Mesothelial cell of epicardium (in vitro differentiated cells): ENCODE results near the gene KSR1. TPM values are rescaled to one million over a fixed set of nuclear protein-coding genes. Genes with fewer than 3 reads are reported as not detected.

ENCODE experiments used
- DNase-seq, 2 experiments: peaks; one replicate each; pipeline ENCODE4 v3.0.0; 2021; ENCODE audit warnings: low spot score in 2 of 2; ENCODE audit not compliant: unreplicated experiment in 2 of 2
- H3K27ac Mint-ChIP-seq: 2 replicates; pipeline ENCODE4 v1.8.0; 2021; ENCODE audit warnings: mixed read lengths
- H3K27me3 Mint-ChIP-seq: 2 replicates; pipeline ENCODE4 v1.8.0; 2021; ENCODE audit warnings: low read depth, mixed read lengths
- H3K36me3 Mint-ChIP-seq: 2 replicates; pipeline ENCODE4 v1.8.0; 2021; ENCODE audit warnings: mixed read lengths
- H3K4me1 Mint-ChIP-seq: 2 replicates; pipeline ENCODE4 v1.8.0; 2021; ENCODE audit warnings: mixed read lengths
- H3K4me3 Mint-ChIP-seq: 2 replicates; pipeline ENCODE4 v1.8.0; 2021; ENCODE audit warnings: mild to moderate bottlenecking, moderate library complexity, mixed read lengths
- H3K9me3 Mint-ChIP-seq: 2 replicates; pipeline ENCODE4 v1.8.0; 2021; ENCODE audit warnings: mixed read lengths
- CTCF ChIP-seq: fragments of 200-600 bp; sonication (generic); IDR thresholded peaks from one replicate; pipeline ENCODE4 v1.5.0; 2021; ENCODE audit warnings: antibody characterized with exemption; ENCODE audit not compliant: unreplicated experiment
- total RNA-seq: library from RNA; stranded (reverse); gene quantifications from 3 replicates; pipeline ENCODE4 v1.2.1, GENCODE V29; 2021

KSR1 gene
- total RNA-seq, 1 donor from 2014 or later = 69.4 TPM

- H3K9me3 Mint-ChIP-seq = no peaks in the 10 kb centered on the region
- H3K36me3 Mint-ChIP-seq = no peaks in the 10 kb centered on the region
- no peak for DNase-seq
- H3K4me3 Mint-ChIP-seq = no peak overlapping the region
- TF ChIP-seq CTCF = no peak
- no peak overlapping the region for H3K27ac Mint-ChIP-seq
- H3K4me1 Mint-ChIP-seq = peaks cover 22% of the 10 kb centered on the region
- H3K27me3 Mint-ChIP-seq = no peaks in the 10 kb centered on the region
Observed at GRCh38 chr17:27550291-27550930, 94.2 kb downstream of the KSR1 start.

- Mint-ChIP-seq H3K27ac (no peak overlapping the region), H3K9me3 (no peaks in the 10 kb centered on the region), H3K4me3 (no peak overlapping the region), H3K36me3 (no peaks in the 10 kb centered on the region), H3K27me3 (no peaks in the 10 kb centered on the region), H3K4me1 (peaks cover 16% of the 10 kb centered on the region)
- no peak for TF ChIP-seq CTCF
- DNase-seq = no peak
Observed at GRCh38 chr17:27550974-27551505, 94.8 kb downstream of the KSR1 start.

- H3K36me3 Mint-ChIP-seq = no peaks in the 10 kb centered on the region
- DNase-seq = no peak
- no peaks in the 10 kb centered on the region for H3K9me3 Mint-ChIP-seq
- peaks cover 10% of the 10 kb centered on the region for H3K4me1 Mint-ChIP-seq
- TF ChIP-seq CTCF = no peak
- H3K4me3 Mint-ChIP-seq = no peak overlapping the region
- H3K27me3 Mint-ChIP-seq = no peaks in the 10 kb centered on the region
- no peak overlapping the region for H3K27ac Mint-ChIP-seq
Observed at GRCh38 chr17:27551701-27552248, 95.5 kb downstream of the KSR1 start.

GRCh38 chr17:27552276-27552732 lies 96.1 kb downstream of the KSR1 start:
- DNase-seq = no peak
- no peak overlapping the region for H3K27ac Mint-ChIP-seq
- no peak overlapping the region for H3K4me3 Mint-ChIP-seq
- H3K27me3 Mint-ChIP-seq = no peaks in the 10 kb centered on the region
- H3K36me3 Mint-ChIP-seq = no peaks in the 10 kb centered on the region
- H3K4me1 Mint-ChIP-seq = peaks cover 5% of the 10 kb centered on the region
- no peaks in the 10 kb centered on the region for H3K9me3 Mint-ChIP-seq
- no peak for TF ChIP-seq CTCF

- Mint-ChIP-seq H3K4me3 (no peak overlapping the region), H3K27ac (no peak overlapping the region), H3K9me3 (no peaks in the 10 kb centered on the region), H3K4me1 (peaks cover 5% of the 10 kb centered on the region), H3K27me3 (no peaks in the 10 kb centered on the region), H3K36me3 (no peaks in the 10 kb centered on the region)
- no peak for DNase-seq
- no peak for TF ChIP-seq CTCF
Observed at GRCh38 chr17:27553019-27553511, 96.8 kb downstream of the KSR1 start.
